Measurements from ENCODE around the gene RTP1. TPM values are rescaled to one million over a fixed set of nuclear protein-coding genes. Genes with fewer than 3 reads are reported as not detected.
"Not testable (repeated sequence)": the region's sequence is repeated elsewhere in the genome, so short reads cannot be mapped to it uniquely, and the experiment has no call there.

The RTP1 gene
- total RNA-seq, 2 donors from 2014 or later, result not detected

DNA sequence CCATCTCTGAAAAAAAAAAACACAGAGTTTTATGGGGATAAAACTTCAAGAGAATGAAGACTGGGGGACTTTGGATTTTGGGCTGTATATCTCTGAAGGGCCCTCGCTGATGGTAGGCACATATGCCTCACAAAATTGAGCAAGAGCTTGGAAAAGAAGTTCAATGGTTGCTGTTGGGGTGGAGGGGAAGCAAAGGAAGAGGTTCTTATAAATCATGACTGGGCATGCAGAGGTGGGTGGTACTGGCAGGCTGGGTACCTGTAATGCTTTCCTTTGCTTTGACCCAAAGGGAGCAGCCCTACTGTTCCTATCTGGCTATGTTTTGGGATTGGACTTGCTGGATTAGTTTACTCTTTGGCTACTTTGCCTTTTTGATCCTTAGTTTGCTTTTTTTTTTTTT lies 6.0 kb upstream of the RTP1 start:
- intact Hi-C loops (cut with DNase I, micrococcal nuclease), result no loop called here
- no peak for DNase-seq

DNA sequence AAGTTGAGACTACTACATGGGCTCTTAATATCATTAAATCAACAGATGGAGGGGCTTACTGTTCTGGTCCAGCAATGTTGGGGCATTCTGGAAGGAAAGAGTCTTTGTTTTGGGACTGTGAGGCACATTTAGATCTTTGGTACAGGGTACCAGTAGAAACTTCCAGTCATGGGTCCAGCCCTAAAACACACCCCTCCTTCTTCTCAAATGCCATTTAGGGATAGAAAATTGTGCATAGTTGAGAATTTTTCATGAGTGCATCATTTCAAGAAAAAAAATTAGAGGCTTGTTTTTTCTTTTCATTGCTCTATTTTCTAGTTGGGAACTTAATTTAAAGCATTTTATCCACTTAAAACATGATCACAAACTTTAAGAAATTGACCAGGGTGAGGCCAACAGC lies 4.1 kb upstream of the RTP1 start:
- intact Hi-C loops (cut with DNase I, micrococcal nuclease), result no loop called here
- DNase-seq (no peak), ATAC-seq (no peak)

More for the DNA sequence above, 6.0 kb upstream of the RTP1 start:
- ATAC-seq, result no peak

DNA sequence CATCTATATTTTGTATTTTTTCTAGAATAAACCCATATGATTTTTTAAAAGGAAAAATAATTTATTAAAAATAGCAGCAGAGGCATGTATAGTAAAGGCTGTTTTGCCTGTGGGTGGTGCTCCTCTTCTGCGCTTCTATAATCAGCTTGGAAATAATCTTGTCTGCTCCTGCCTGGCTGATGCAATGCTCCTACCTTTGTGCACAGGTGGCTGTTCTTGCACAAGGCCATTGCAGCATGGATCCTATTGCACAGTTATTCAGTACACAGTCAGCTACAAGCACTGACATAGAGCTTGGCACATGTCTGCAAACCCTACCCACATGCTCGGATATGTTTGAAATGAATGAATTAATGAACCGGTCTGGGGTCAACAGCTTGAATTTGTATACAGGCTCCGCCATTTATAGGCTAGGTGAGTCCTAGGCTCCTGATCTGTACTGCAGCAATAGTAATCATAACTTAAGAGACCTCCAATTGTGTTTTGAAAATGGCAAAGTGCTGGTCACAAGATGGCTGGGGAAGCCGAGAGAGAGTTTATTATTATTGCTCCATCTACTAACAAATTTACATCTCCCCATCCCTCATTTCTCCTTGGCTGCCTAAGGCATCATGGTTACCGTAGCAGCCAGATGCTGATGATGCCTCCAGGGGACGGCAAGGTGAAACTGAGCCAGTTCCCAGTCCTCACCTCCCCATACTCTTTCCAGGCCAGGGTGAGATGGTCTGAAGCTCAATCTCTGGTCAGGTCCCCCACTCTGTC lies 532 bp upstream of the RTP1 start:
- DNase-seq (no peak), ATAC-seq (no peak)
- intact Hi-C loops (cut with DNase I, micrococcal nuclease), result no loop called here

DNA sequence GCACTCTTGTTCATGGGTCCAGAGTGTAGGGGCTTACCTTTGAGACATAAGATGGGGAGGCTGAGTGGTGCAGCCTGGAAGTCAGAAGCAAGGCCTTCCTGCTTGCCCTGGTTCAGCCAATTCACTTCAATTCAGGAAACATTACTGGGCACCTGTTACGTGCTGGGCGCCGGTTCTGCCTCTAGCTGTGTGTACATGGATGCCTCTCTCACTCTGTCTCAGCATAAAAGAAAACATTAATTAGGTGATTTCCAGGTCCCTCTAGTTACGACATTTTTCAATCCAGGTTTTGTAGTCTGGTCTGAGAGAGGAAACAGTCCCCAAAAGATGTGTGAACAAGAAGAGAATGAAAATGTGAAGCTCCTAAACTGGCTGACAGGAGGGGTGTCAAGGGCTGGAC lies 1.2 kb downstream of the RTP1 start:
- intact Hi-C loops (cut with DNase I, micrococcal nuclease), result no loop called here
- ATAC-seq, result no peak
- no peak for DNase-seq

DNA sequence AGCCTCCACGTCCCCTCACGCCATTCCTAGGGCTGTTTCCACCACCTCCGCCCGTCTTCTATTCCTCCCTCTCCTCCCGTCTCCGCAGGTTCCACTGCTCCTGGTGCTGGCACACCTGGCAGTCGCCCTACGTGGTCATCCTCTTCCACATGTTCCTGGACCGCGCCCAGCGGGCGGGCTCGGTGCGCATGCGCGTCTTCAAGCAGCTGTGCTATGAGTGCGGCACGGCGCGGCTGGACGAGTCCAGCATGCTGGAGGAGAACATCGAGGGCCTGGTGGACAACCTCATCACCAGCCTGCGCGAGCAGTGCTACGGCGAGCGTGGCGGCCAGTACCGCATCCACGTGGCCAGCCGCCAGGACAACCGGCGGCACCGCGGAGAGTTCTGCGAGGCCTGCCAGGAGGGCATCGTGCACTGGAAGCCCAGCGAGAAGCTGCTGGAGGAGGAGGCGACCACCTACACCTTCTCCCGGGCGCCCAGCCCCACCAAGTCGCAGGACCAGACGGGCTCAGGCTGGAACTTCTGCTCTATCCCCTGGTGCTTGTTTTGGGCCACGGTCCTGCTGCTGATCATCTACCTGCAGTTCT lies 2.3 kb downstream of the RTP1 start:
- intact Hi-C loops (cut with DNase I, micrococcal nuclease); ATAC-seq; DNase-seq: not testable (repeated sequence)

DNA sequence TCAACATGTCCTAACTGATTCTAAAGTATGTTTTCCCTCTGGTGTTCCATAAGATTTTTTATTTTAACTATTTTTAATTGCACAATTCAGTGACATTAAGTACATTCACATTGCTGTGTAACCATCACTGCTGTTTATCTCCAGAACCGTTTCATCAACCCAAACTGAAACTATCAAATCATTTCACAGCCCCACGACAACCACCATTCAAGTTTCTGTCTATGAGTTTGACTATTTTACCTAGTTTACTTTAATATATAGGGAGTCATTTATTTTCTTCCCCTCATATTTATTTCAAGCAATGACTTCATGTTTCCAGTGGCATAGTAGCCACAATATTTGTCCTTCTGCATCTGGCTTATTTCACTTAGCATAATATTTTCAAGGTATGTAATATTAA lies 8.4 kb downstream of the RTP1 start:
- no peak for ATAC-seq
- intact Hi-C loops (cut with DNase I, micrococcal nuclease), result no loop called here
- no peak for DNase-seq

DNA sequence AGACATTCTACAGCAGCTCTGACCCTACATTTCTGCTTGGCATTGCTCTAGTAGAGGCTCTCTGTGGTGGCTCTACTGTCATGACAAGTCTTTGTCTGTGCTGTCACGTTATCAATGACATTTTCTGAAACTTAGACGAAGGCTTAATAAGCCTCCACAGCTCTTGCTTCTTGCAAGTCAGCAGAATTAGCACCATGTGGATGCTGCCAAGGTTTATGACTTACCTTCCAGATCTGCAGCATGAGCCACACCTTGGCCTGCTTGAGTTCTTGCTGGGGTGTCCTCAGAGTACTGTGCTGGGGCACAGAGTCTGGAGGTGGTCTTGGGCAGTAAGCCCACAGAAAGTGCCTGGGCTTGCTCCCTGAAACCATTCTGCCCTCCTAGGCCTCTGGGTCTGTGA lies 9.8 kb downstream of the RTP1 start:
- no peak for ATAC-seq
- intact Hi-C loops (cut with DNase I, micrococcal nuclease), result no loop called here
- no peak for DNase-seq

DNA sequence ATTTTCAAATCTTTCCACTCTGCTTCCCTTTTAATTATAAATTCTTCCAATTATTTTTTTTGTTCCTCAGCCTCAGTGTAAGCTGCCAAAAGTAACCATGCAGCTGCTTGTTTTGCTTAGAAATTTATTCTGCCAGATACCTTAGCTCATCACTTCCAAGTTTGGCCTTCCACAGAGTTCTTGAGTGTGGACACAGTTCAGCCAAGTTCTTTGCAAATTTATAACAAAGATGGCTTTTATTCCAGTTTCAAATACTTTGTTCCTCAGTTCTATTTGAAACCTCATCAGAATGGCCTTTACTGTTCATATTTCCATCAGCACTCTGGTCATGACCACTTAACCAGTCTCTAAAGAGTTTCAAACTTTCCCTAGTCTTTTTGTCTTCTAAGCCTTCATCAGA lies 10.3 kb downstream of the RTP1 start:
- ATAC-seq (no peak), DNase-seq (no peak)
- intact Hi-C loops (cut with DNase I, micrococcal nuclease), result no loop called here

DNA sequence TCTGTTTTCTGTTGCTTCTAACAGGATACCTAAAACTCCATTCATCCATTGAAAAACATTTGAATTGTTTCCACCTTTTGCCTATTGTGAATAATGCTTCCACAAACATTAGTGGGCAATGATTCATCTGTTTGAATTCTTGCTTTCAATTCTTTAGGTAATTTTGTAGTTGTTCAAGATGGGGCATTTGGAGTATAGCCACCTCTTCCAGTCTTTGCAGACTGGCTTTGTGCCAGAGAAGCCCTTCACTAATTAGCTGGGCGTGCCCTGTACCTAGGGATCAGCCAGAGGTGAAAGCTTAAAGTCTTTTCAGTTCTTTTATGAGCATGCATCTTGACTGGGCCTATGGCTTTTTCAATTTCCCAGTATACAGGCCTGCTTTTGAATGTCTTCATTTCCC lies 10.9 kb downstream of the RTP1 start:
- intact Hi-C loops (cut with DNase I, micrococcal nuclease), result no loop called here
- ATAC-seq (peak; percentile 73), DNase-seq (peak in 1 of 2 donors; percentile 11)

DNA sequence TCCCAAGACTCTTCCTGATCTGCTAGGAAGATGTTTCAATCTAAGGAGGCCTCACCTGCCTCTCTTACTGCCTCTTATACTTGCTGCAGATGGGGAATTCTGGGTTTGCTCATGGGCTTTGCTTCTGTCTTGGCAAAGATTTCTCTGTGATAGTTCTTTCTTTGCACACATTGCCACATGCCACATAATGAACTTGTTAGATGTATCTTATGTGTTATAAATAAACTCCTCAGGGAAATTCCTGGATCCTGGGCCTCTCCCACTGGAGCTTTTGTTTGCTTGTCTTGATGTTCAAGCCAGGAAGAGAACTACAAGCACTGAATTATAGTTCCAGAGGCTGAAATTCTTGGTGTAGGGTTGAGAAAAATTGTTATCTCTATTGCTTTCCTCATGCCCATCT lies 12.2 kb downstream of the RTP1 start:
- intact Hi-C loops (cut with DNase I, micrococcal nuclease), result no loop called here
- no peak for ATAC-seq
- no peak for DNase-seq

DNA sequence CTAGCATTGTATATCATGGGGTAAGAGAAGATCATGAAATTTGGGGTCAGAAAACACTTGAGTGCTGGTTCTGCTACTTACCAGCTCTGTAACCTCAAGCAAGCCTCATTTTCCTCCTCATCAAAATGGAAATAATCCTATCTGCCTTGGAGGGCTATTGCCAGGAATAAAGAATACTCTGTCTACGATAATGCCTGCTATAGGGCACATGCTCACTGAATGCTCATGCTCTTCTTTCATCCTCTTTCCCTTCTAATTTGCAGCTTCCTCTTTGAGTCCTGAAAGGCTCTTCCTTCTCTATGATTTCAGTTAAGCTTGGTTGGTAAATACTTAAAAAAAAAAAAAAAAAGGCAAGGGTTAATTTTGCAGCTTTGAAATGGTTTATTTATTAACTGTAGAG lies 12.8 kb downstream of the RTP1 start:
- no peak for ATAC-seq
- no peak for DNase-seq
- intact Hi-C loops (cut with DNase I, micrococcal nuclease), result no loop called here

DNA sequence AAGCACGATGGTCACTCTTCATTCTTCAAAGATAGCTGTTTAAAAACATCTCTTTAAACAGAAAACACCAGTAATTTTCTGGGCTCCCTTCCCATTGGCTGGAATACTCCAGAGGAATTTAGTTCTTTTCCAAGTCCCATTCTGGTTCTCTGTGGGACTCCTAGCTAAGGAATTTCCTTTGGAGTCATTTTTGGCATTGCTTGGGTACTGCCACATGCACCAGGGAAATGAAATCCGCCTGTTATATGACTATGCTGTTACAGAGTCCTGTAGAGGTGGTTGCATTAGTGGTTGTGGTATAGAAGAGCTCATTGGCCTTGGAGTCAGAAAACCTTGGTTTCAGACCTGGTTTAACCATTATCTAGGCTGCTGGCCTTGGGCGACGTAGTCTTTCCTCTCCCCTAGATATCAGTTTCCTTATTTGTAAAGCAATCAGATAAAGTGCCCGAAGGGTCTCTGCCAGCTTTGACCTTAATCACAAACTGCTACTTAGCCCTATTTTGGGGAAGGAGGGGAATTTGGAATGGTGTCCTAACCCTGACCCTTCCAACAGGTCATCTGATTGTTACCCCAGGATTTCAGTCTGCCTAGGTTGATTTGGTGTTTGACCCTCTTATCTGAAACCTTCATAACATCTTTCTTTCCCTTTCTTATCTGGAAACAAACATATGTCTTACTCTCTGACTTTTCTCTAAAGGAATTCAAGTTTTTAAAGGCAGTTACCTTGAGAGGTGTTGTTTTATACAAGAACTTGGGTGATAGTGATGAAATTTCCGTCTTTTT lies 13.4 kb downstream of the RTP1 start:
- intact Hi-C loops (cut with DNase I, micrococcal nuclease), result no loop called here
- DNase-seq, result no peak
- no peak for ATAC-seq

DNA sequence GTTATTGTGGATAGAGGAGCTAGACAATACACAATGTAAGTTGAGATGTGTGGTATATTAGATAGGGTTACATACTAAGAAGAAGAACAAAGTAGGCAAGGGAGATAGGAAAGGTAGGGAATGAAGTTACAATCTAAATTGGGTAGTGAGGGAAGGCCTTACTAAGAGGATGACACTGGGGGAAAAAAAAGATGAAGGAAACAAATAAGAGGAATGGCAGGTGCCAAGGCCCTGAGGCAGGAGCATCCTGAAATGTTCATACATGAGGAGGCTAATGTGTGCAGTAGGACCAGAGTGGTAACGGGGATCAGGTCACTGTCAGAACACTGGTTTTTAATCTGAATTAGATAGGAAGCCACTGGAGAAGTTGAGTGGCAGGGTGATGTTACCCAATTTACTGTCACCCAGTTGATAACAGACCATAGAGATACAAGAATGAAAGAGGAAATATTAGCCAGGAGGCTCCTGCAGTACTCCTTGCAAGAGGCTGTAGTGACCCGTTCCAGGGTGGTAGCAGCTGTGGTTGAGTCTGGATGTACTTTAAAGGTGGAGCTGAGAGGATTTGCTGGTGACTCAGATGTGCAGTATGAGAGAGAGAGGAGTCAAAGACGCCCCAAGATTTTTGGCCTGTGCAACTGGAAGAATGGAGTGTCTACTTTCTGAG lies 14.4 kb downstream of the RTP1 start:
- ATAC-seq, result no peak

DNA sequence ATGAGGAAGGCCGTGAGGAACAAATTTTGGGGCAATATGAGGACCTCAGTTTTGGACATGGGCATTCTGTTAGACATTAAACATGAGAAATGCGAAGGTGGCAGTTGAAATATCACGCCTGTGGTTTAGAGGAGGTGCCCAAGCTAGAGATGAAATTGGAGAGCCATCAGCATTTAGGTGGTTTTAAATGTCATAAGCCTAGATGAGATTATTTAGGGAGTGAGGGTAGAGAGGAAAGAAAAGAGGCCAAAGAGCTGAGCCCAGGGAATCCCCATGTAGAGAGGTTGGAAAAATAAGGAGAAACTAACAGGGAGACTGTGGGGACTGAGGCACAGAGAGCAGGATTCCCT lies 14.9 kb downstream of the RTP1 start:
- intact Hi-C loops (cut with DNase I, micrococcal nuclease), result no loop called here
- ATAC-seq, result no peak
- DNase-seq, result no peak

More for the DNA sequence above, 14.4 kb downstream of the RTP1 start:
- no peak for DNase-seq
- intact Hi-C loops (cut with DNase I, micrococcal nuclease), result no loop called here

DNA sequence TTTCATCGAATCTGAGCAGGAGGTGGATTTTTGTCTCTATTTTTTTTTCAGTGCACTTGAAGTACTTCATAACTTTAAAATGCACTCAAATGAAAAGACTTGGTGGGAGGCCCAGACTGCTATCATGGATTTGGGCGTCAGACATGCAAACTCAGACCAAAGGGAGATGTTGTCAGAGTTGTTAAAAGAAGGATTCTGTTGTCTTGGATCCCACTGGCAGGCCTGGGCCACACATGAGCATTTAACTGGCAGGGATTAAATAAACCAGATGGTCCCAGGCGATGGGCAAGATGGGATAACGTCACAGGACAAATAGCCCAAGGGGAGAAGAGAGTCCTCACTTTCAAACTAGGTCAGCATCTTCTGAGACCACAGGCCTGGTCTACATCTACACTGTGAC lies 15.4 kb downstream of the RTP1 start:
- no peak for ATAC-seq
- no peak for DNase-seq
- intact Hi-C loops (cut with DNase I, micrococcal nuclease), result no loop called here

DNA sequence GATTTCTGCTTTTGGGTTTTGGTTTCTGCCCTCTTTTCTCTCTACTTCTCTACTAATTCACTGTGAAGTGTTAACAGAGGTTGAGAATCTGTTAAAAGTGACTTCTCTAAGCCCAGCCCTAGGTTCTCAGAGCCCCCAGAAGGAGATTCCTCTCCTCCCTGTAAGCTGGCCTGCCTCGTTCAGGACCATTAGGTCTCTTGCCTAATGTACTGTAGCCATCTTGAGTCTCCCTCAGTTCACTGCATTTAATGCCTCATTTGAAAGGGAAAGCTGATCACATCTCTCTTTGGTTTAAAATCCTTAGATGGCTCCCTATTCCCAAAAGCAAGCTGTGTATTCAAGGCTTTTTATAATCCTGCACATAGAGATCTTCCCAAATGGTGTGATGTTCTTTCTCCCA lies 16.3 kb downstream of the RTP1 start:
- no peak for ATAC-seq
- DNase-seq, result no peak
- intact Hi-C loops (cut with DNase I, micrococcal nuclease), result no loop called here

DNA sequence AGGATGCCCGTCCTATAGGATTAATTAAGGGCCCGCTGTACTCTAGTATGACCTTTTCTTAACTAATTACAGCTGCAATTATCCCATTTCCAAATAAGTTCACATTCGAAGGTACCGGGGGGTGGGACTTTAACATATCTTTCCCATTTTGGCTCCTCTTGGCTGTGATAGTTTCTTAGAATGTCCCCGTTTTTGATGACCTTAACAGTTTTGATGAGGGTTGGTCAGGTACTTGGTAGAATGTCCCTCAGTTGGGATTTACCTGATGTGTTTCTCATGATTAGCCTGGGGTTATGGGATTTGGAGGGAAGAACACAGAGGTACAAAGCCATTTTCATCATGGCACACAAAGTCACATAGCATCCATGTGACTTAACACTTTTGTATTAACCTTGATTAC lies 18.2 kb downstream of the RTP1 start:
- DNase-seq (no peak), ATAC-seq (no peak)
- intact Hi-C loops (cut with DNase I, micrococcal nuclease), result no loop called here

DNA sequence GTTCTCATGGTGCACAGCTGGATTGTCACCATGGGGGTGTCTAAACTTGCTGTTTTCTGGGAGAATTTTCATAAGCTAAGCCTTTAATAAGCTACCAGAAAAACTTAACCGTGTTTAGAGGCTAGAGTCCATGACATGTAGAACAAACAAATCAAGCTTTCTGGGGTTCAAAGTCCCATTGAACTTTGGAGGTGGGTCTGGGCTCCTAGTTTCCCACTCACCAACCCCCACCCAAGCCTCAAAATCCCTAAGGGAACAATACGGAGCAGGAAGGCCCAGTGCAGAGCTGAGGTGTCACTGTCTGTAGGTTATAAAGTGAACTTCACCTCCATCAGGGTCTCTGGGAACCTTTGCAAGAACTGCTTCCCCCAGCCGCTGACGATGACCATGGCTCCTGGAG lies 25.5 kb downstream of the RTP1 start:
- DNase-seq (no peak), ATAC-seq (no peak)
- intact Hi-C loops (cut with DNase I, micrococcal nuclease), result loop anchor here in 1 of 2 donors (5.0 to 10.0 kb wide), 2 partner anchors 94 to 452 kb away; partner anchors contain the start of gene SST

DNA sequence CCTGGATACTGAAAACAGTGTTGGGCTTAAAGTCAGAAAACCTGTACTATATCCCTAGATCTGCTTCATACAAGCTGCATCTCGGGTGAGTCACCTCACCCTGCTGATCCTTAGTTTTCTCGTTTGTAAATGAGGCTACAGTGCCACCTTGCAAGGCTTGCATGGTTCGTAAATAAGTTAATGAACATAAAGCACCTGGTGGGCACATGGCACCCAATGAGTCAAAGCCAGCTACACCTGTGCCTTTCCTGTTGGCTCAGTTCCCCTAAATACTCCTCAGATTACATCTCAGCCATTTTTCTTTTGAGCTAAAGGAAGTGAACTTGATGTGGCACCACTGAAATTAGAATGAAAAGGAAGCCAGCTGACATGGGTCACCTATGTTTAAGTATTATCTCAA lies 26.5 kb downstream of the RTP1 start:
- intact Hi-C loops (cut with DNase I, micrococcal nuclease), result loop anchor here in 1 of 2 donors (5.0 to 10.0 kb wide), 2 partner anchors 94 to 451 kb away; partner anchors contain the start of gene SST
- DNase-seq (no peak), ATAC-seq (no peak)
